Measurements from ENCODE around the gene SOCS7.

Gene SOCS7

GRCh38 chr17:38351412-38352222 lies at the start of gene SOCS7:
Gene SOCS7, plus strand, starts transcription at chr17:38351844. Its CDS starts 209 bp downstream, at chr17:38352053.
- peak; percentile 77 for DNase-seq

GRCh38 chr17:38315497-38315896 lies 36.1 kb upstream of the SOCS7 start:
- no peak for DNase-seq

- no peak for DNase-seq
These were observed 34.6 kb upstream of the SOCS7 start for GRCh38 chr17:38317081-38317480.

GRCh38 chr17:38320482-38320881 lies 31.2 kb upstream of the SOCS7 start:
- DNase-seq = no peak

- DNase-seq = no peak
These were observed 29.4 kb upstream of the SOCS7 start for GRCh38 chr17:38322156-38322779.

- DNase-seq = no peak
These were observed 28.7 kb upstream of the SOCS7 start for GRCh38 chr17:38322897-38323296.

GRCh38 chr17:38324141-38324697 lies 27.4 kb upstream of the SOCS7 start:
- DNase-seq = no peak

- DNase-seq = no peak
These were observed 26.9 kb upstream of the SOCS7 start for GRCh38 chr17:38324772-38325171.

GRCh38 chr17:38325221-38325851 lies 26.3 kb upstream of the SOCS7 start:
- DNase-seq = no peak

- no peak for DNase-seq
These were observed 24.4 kb upstream of the SOCS7 start for GRCh38 chr17:38326996-38327792.

GRCh38 chr17:38327936-38328335 lies 23.7 kb upstream of the SOCS7 start:
- no peak for DNase-seq

GRCh38 chr17:38328620-38329019 lies 23.0 kb upstream of the SOCS7 start:
- no peak for DNase-seq

- DNase-seq = no peak
These were observed 22.4 kb upstream of the SOCS7 start for GRCh38 chr17:38329284-38329683.

GRCh38 chr17:38329808-38330730 lies 21.6 kb upstream of the SOCS7 start:
- no peak for DNase-seq

- DNase-seq = no peak
These were observed 20.7 kb upstream of the SOCS7 start for GRCh38 chr17:38330941-38331411.

- DNase-seq = no peak
These were observed 18.9 kb upstream of the SOCS7 start for GRCh38 chr17:38332735-38333134.

GRCh38 chr17:38333635-38334295 lies 17.9 kb upstream of the SOCS7 start:
- DNase-seq = no peak

GRCh38 chr17:38334480-38335364 lies 16.9 kb upstream of the SOCS7 start:
- no peak for DNase-seq

GRCh38 chr17:38336838-38337237 lies 14.8 kb upstream of the SOCS7 start:
- DNase-seq = no peak

- peak; percentile 29 for DNase-seq
These were observed 13.6 kb upstream of the SOCS7 start for GRCh38 chr17:38338053-38338452.

Data from NCI-H446 treated with DMSO at 0.1 percent for 48 hours (cell line).